ENCODE data around the gene TCERG1L. TPM values are rescaled to one million over a fixed set of nuclear protein-coding genes. Genes with fewer than 3 reads are reported as not detected.

The TCERG1L gene
- total and polyA plus RNA-seq, 4 donors, result 0.02 to 0.09 (median 0.08) TPM; not detected in 1

DNA sequence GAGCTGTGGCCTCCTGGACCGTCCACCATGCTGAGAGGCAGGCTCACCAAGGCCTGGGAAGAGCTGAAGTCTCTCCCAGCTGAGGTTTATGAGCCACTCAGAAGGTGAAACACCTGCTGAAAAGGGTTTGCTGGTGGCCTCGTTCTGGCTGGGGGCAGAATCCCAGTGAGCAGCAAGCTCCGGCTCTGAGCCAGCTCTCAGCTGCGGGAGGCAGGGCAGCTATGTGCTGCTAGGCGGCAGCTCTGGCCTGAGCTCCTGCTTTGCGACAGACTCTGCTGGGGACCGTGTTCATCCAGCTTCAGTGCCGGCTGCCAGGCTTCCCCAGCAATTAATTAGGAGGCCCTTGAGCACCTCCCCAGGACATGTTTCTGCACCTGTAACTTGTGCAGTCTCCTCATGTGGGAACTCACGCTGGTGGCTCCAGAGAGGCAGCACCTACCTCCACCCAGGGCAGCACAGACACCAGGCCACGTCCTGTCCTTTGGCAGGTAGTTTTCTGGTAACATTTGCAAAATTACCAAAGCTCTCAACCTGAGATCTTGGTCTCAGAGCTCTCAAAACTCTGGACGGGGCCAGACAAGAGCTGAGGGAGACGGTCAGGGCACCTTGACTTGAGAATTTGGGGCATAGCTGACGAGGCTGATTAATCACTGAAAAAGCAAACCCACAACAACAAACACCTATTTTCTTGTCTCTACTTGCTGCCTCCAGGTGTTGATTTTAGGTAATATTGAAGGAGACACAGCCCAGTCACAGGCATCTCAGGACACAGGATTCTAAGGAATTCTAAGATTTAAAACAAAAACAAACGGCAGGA, 185.0 kb downstream of the TCERG1L start:
- peaks cover 0 to 8% (median 0%) of the 10 kb centered on the region in 4 donors for H3K9me3 ChIP-seq (ENCODE audit: control insufficient read depth in 4 of 4, insufficient read depth in 3 of 4, low read length in 3 of 4)
- no peak overlapping the region for H3K4me3 ChIP-seq
- no peak for TF ChIP-seq CTCF (IDR thresholded peaks at IDR 0.05; ENCODE audit: control extremely low read depth, extremely low read depth)
- 64 to 77% methylated on average over 14 of the region's 14 CpGs for WGBS, 2 donors
- H3K36me3 ChIP-seq (ENCODE audit: control insufficient read depth in 4 of 4, insufficient read depth in 4 of 4, low read length in 4 of 4), result no peaks in the 10 kb centered on the region
- no peak overlapping the region for H3K9ac ChIP-seq (ENCODE audit: insufficient read depth in 1 of 2, low read length in 2 of 2)
- peaks cover 0 to 4% (median 0%) of the 10 kb centered on the region in 5 donors for H3K4me1 ChIP-seq (ENCODE audit: control insufficient read depth in 5 of 5, insufficient read depth in 5 of 5, low read length in 5 of 5)
- no peaks in the 10 kb centered on the region for H3K27me3 ChIP-seq (ENCODE audit: control insufficient read depth in 3 of 3, insufficient read depth in 3 of 3, low read length in 2 of 3)
- ATAC-seq (ENCODE audit: insufficient read depth, low FRiP score) (no peak), DNase-seq (peak in 2 of 3 donors; percentile 45 to 57)
- H3K27ac ChIP-seq (ENCODE audit: low read depth in 1 of 2, low read length in 1 of 2), result no peak overlapping the region

DNA sequence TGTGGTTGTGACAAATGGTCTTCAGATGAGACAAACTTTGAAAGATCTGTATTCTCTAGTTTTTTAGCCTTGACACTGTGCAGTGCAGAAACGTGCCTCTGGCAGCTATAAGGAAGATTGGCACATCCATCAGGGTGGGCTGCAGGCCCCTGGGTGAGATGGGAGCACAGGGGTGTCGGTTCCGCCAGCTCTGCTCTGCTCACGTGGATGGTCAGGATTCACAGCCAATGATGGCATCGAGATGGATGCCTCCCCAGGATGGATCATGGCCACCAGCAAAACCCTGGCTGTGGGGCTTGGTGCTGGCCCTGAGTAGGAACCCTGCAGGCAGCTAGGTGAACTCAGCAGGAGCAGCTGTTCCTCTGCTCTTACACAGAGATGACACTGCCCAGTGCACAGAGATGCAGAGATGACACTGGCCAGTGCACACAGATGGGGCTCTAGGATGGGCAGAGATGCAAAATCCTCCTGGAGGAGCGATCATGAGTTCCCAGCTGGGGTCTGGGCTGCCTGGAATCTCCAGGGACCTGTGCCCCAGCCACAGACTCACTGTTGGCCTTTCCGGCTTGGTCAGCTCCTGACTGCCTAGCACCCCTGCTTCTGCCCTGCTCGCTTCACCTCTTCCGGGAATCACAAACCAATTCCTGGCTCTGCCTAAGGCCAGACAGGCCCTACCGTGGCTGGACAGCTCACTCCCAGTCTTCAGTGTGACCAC, 185.9 kb downstream of the TCERG1L start:
- DNase-seq, result no peak
- ATAC-seq (ENCODE audit: insufficient read depth, low FRiP score), result no peak
- Histone ChIP-seq H3K36me3 (ENCODE audit: control insufficient read depth in 4 of 4, insufficient read depth in 4 of 4, low read length in 4 of 4) (no peaks in the 10 kb centered on the region), H3K4me3 (no peak overlapping the region), H3K9me3 (ENCODE audit: control insufficient read depth in 4 of 4, insufficient read depth in 3 of 4, low read length in 3 of 4) (peaks cover 0 to 11% (median 0%) of the 10 kb centered on the region in 4 donors), H3K9ac (ENCODE audit: insufficient read depth in 1 of 2, low read length in 2 of 2) (no peak overlapping the region), H3K4me1 (ENCODE audit: control insufficient read depth in 5 of 5, insufficient read depth in 5 of 5, low read length in 5 of 5) (peaks cover 0 to 4% (median 0%) of the 10 kb centered on the region in 5 donors), H3K27ac (ENCODE audit: low read depth in 1 of 2, low read length in 1 of 2) (no peak overlapping the region), H3K27me3 (ENCODE audit: control insufficient read depth in 3 of 3, insufficient read depth in 3 of 3, low read length in 2 of 3) (no peaks in the 10 kb centered on the region)
- 84 to 85% methylated on average over 10 of the region's 10 CpGs for WGBS, 2 donors
- TF ChIP-seq CTCF (IDR thresholded peaks at IDR 0.05; ENCODE audit: control extremely low read depth, extremely low read depth), result no peak

GRCh38 chr10:131124945-131125344, 186.6 kb downstream of the TCERG1L start:
- Histone ChIP-seq H3K36me3 (ENCODE audit: control insufficient read depth in 4 of 4, insufficient read depth in 4 of 4, low read length in 4 of 4) (no peaks in the 10 kb centered on the region), H3K4me1 (ENCODE audit: control insufficient read depth in 5 of 5, insufficient read depth in 5 of 5, low read length in 5 of 5) (peaks cover 0 to 4% (median 0%) of the 10 kb centered on the region in 5 donors), H3K27ac (ENCODE audit: low read depth in 1 of 2, low read length in 1 of 2) (no peak overlapping the region), H3K9me3 (ENCODE audit: control insufficient read depth in 4 of 4, insufficient read depth in 3 of 4, low read length in 3 of 4) (peaks cover 0 to 11% (median 0%) of the 10 kb centered on the region in 4 donors), H3K9ac (ENCODE audit: insufficient read depth in 1 of 2, low read length in 2 of 2) (no peak overlapping the region), H3K27me3 (ENCODE audit: control insufficient read depth in 3 of 3, insufficient read depth in 3 of 3, low read length in 2 of 3) (no peaks in the 10 kb centered on the region), H3K4me3 (no peak overlapping the region)
- DNase-seq (no peak), ATAC-seq (ENCODE audit: insufficient read depth, low FRiP score) (no peak)
- no peak for TF ChIP-seq CTCF (IDR thresholded peaks at IDR 0.05; ENCODE audit: control extremely low read depth, extremely low read depth)

All from lung (tissue), 12 donors.